Measurements from ENCODE around the gene MYL12A. TPM values are rescaled to one million over a fixed set of nuclear protein-coding genes. Genes with fewer than 3 reads are reported as not detected.
A peak's percentile ranks its signal among the peaks of the same experiment; 100 is the strongest.

Gene MYL12A
- total RNA-seq, 4 donors from 2014 or later = 297 to 460 (median 380) TPM

DNA sequence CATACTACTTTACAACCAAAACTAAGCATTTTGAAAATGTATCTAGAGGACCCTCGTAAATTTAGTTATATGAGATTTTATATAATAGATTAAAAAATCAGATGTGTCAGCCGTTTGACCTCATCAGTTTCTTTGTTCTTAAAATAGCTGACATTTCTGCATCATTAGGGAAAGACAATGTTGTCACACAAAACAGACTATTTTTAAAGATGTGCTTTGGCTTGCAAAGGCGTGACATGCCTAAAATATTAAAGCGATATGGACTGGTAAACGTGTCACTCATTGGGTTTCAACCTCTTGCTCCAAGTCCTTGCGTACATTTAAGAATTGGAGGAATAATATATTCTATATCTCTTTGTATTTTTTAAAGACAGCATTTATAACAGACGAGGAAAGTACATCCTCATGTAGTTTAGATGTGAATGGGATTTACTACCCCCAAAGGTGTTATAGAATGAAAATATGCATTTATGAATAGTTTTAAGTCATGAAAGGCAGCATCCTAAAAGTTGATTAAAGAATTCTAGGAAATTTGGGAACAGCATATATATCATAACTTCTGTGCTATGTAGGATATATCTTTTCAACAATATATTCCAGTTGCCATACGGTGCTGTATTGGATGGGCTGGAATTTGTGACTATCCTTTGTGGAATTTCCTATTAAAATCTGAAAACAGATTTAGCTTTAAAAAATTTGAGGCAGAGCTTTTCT is 3.8 kb downstream of the MYL12A start:
- DNase-seq (ENCODE audit: extremely low spot score) = no peak
- intact Hi-C loops (cut with DNase I) = no loop called here
- Histone ChIP-seq H3K36me3 (peaks cover 32 to 48% (median 37%) of the 10 kb centered on the region in 4 donors), H3K4me1 (peaks cover 19 to 81% (median 78%) of the 10 kb centered on the region in 4 donors), H3K27ac (replicated peaks in 1 of 4) (peak overlapping the region; percentile 99 to 100 (median 99)), H3K4me3 (peak overlapping the region in 2 of 4 donors; percentile 24 to 25), H3K27me3 (no peaks in the 10 kb centered on the region), H3K9me3 (no peaks in the 10 kb centered on the region)
- TF ChIP-seq EP300 (IDR thresholded peaks at IDR 0.05) = no peak
- TF ChIP-seq, protein P1, sequence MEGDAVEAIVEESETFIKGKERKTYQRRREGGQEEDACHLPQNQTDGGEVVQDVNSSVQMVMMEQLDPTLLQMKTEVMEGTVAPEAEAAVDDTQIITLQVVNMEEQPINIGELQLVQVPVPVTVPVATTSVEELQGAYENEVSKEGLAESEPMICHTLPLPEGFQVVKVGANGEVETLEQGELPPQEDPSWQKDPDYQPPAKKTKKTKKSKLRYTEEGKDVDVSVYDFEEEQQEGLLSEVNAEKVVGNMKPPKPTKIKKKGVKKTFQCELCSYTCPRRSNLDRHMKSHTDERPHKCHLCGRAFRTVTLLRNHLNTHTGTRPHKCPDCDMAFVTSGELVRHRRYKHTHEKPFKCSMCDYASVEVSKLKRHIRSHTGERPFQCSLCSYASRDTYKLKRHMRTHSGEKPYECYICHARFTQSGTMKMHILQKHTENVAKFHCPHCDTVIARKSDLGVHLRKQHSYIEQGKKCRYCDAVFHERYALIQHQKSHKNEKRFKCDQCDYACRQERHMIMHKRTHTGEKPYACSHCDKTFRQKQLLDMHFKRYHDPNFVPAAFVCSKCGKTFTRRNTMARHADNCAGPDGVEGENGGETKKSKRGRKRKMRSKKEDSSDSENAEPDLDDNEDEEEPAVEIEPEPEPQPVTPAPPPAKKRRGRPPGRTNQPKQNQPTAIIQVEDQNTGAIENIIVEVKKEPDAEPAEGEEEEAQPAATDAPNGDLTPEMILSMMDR (IDR thresholded peaks at IDR 0.05) = no peak
- no peak for TF ChIP-seq POLR2A (IDR thresholded peaks at IDR 0.05; ENCODE audit: low read depth)
- WGBS = 53% methylated on average over 8 of the region's 8 CpGs

DNA sequence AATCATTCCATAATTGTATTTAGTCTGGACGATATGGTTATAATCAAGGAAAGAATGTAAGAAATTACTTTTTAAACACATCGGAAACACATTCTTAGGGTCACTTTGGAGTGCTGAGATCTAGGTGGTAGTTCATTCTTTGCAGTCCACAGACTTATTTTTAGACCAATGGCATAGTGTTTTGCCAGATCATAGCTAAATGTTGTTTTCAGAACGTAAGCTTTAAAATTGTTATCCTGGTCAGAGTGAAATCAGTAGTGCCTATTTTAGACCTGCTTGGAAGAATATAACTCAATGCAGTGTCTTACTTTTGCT is 4.3 kb downstream of the MYL12A start:
- no peak for DNase-seq (ENCODE audit: extremely low spot score)
- H3K4me3 ChIP-seq = peak overlapping the region in 2 of 4 donors; percentile 24 to 25
- no peaks in the 10 kb centered on the region for H3K27me3 ChIP-seq
- H3K9me3 ChIP-seq = no peaks in the 10 kb centered on the region
- WGBS = 42% methylated on average over 3 of the region's 3 CpGs
- intact Hi-C loops (cut with DNase I) = no loop called here
- peak overlapping the region; percentile 99 to 100 (median 99) for H3K27ac ChIP-seq (replicated peaks in 1 of 4)
- TF ChIP-seq EP300 (IDR thresholded peaks at IDR 0.05) = no peak
- TF ChIP-seq, protein P1 (IDR thresholded peaks at IDR 0.05) = no peak
- no peak for TF ChIP-seq POLR2AphosphoS5 (IDR thresholded peaks at IDR 0.05)
- TF ChIP-seq POLR2A (IDR thresholded peaks at IDR 0.05; ENCODE audit: low read depth) = no peak
- H3K4me1 ChIP-seq = peaks cover 23 to 81% (median 77%) of the 10 kb centered on the region in 4 donors
- peaks cover 32 to 53% (median 38%) of the 10 kb centered on the region in 4 donors for H3K36me3 ChIP-seq

DNA sequence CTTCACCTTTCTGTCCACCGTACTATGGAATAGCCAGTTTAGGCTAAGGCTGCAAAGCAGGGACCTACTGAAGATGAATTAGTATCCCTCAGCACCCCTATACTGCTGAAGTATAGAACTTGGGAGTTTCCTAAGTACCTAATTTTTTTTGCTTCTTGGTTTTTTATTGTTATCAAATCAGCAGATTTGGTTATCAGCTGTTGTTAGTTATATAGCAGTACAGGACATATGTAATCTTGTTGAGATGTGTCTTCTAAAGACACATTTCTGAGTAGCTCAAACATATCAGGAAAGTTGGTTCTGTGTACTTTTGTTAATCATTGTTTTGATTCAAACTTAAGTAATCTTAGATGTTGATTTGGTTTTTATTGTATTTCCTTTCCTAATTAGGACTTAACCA is 5.2 kb downstream of the MYL12A start:
- Histone ChIP-seq H3K27me3 (no peaks in the 10 kb centered on the region), H3K4me1 (peaks cover 32 to 87% (median 83%) of the 10 kb centered on the region in 4 donors), H3K4me3 (peak overlapping the region in 1 of 4 donors; percentile 12), H3K9me3 (no peaks in the 10 kb centered on the region), H3K36me3 (peaks cover 34 to 62% (median 46%) of the 10 kb centered on the region in 4 donors), H3K27ac (replicated peaks in 1 of 4) (peak overlapping the region; percentile 99 to 100 (median 99))
- TF ChIP-seq POLR2AphosphoS5 (IDR thresholded peaks at IDR 0.05) (no peak), EP300 (IDR thresholded peaks at IDR 0.05) (no peak), POLR2A (IDR thresholded peaks at IDR 0.05; ENCODE audit: low read depth) (no peak)
- TF ChIP-seq, protein P1 (IDR thresholded peaks at IDR 0.05) = no peak
- no peak for DNase-seq (ENCODE audit: extremely low spot score)
- intact Hi-C loops (cut with DNase I) = no loop called here
- WGBS = 95% methylated on average over 1 of the region's 1 CpG

DNA sequence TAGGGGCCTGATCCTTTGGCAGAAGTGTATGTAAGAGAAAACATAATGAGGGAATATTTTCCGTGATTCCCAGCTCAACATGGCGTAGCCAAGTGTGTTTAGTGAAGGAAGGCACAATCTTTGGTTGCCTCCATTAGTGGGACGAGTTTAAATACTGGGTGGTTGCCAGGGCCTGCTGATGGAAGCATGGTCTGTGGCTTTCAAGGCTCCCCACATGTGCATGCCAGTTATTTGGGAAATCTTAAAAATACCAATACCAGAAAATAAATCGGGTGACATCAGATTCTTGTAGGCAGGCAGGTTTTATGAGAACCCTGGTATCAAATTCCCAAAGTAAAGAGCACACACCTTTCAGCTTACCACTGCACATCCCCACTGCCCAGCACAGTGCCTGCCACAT is 7.1 kb downstream of the MYL12A start:
- intact Hi-C loops (cut with DNase I) = no loop called here
- Histone ChIP-seq H3K4me1 (peaks cover 28 to 81% (median 79%) of the 10 kb centered on the region in 4 donors), H3K27ac (replicated peaks in 1 of 4) (peak overlapping the region in 2 of 4 donors; percentile 13 to 99), H3K36me3 (peaks cover 38 to 69% (median 57%) of the 10 kb centered on the region in 4 donors), H3K4me3 (no peak overlapping the region), H3K9me3 (no peaks in the 10 kb centered on the region), H3K27me3 (no peaks in the 10 kb centered on the region)
- TF ChIP-seq, protein P1 (IDR thresholded peaks at IDR 0.05) = no peak
- WGBS = 85% methylated on average over 4 of the region's 4 CpGs
- DNase-seq (ENCODE audit: extremely low spot score) = no peak
